ENCODE measurements around the gene CLDN10.

- no peak for TF ChIP-seq CTCF (IDR thresholded peaks at IDR 0.05)
- no peak for TF ChIP-seq REST (IDR thresholded peaks at IDR 0.05; ENCODE audit: insufficient read depth in 1 of 2, low read depth in 2 of 2, low read length in 1 of 2)
Measured at GRCh38 chr13:95507991-95508390, 44.5 kb upstream of the CLDN10 start.
